GM23248 (cell line): ENCODE measurements around the gene RNF227. TPM values are rescaled to one million over a fixed set of nuclear protein-coding genes. Genes with fewer than 3 reads are reported as not detected.
"Not testable (repeated sequence)": the region's sequence is repeated elsewhere in the genome, so short reads cannot be mapped to it uniquely, and the experiment has no call there.

ENCODE experiments used
- DNase-seq: peaks from one replicate; pipeline ENCODE4 v3.0.0-alpha.2; 2015
- H2AFZ ChIP-seq: fragments of 200-600 bp; sonication (generic); 2 replicates; pipeline ENCODE4 v1.6.1; 2016; ENCODE audit warnings: antibody characterized with exemption
- H3F3A ChIP-seq: fragments of 200-600 bp; sonication (generic); 2 replicates; pipeline ENCODE4 v1.6.1; 2016; ENCODE audit warnings: mild to moderate bottlenecking, antibody characterized with exemption, mixed run types; ENCODE audit not compliant: insufficient read depth
- H3K27ac ChIP-seq: fragments of 200-600 bp; sonication (generic); 2 replicates; pipeline ENCODE4 v1.5.1; 2016; ENCODE audit warnings: mild to moderate bottlenecking
- H3K27me3 ChIP-seq: fragments of 200-600 bp; sonication (generic); replicated peaks from 2 replicates; pipeline ENCODE4 v1.6.1; 2016; ENCODE audit warnings: mild to moderate bottlenecking; ENCODE audit not compliant: insufficient read depth
- H3K36me3 ChIP-seq: fragments of 200-600 bp; sonication (generic); 2 replicates; pipeline ENCODE4 v1.6.1; 2016; ENCODE audit warnings: low read depth, mild to moderate bottlenecking
- H3K4me1 ChIP-seq: fragments of 200-600 bp; sonication (generic); 2 replicates; pipeline ENCODE4 v1.6.1; 2016; ENCODE audit warnings: mild to moderate bottlenecking; ENCODE audit not compliant: insufficient read depth
- H3K4me2 ChIP-seq: fragments of 200-600 bp; sonication (generic); one replicate; pipeline ENCODE4 v1.6.1; 2016; ENCODE audit warnings: mild to moderate bottlenecking; ENCODE audit not compliant: unreplicated experiment
- H3K4me3 ChIP-seq: fragments of 200-600 bp; sonication (generic); 2 replicates; pipeline ENCODE4 v1.5.1; 2016; ENCODE audit warnings: mild to moderate bottlenecking
- H3K79me2 ChIP-seq: fragments of 200-600 bp; sonication (generic); 2 replicates; pipeline ENCODE4 v1.6.1; 2016; ENCODE audit warnings: mild to moderate bottlenecking; ENCODE audit not compliant: insufficient read depth
- H3K9ac ChIP-seq: fragments of 200-600 bp; sonication (generic); 2 replicates; pipeline ENCODE4 v1.6.1; 2016; ENCODE audit warnings: mild to moderate bottlenecking
- H3K9me2 ChIP-seq: fragments of 200-600 bp; sonication (generic); 2 replicates; pipeline ENCODE4 v1.6.1; 2016; ENCODE audit warnings: mixed run types, mild to moderate bottlenecking, moderate library complexity; ENCODE audit not compliant: insufficient read depth
- H3K9me3 ChIP-seq: fragments of 200-600 bp; sonication (generic); one replicate; pipeline ENCODE4 v1.6.1; 2017; ENCODE audit warnings: low read depth
- H4K20me1 ChIP-seq: fragments of 200-600 bp; sonication (generic); 2 replicates; pipeline ENCODE4 v1.6.0; 2016; ENCODE audit not compliant: insufficient read depth
- EZH2 ChIP-seq: fragments of 200-600 bp; sonication (generic); IDR thresholded peaks from 2 replicates; pipeline ENCODE4 v1.6.1; 2018; ENCODE audit warnings: antibody characterized with exemption, mild to moderate bottlenecking; ENCODE audit not compliant: insufficient read depth, poor library complexity, severe bottlenecking
- EZH2phosphoT487 ChIP-seq: fragments of 200-600 bp; sonication (generic); IDR thresholded peaks from 2 replicates; pipeline ENCODE4 v1.6.1; 2018; ENCODE audit warnings: antibody characterized with exemption, moderate library complexity, mild to moderate bottlenecking, low read depth; ENCODE audit not compliant: insufficient read depth
- WGBS, 2 experiments: methylation state at CpG; one replicate each; pipeline ENCODE4 v1.1.6; 2015 to 2017; ENCODE audit warnings: low lambda C conversion rate in 2 of 2, low coverage in 1 of 2; ENCODE audit errors: missing lambda C conversion rate in 2 of 2; 5-methylcytosine and 5-hydroxymethylcytosine counted together
- in situ Hi-C: fragments of 300-500 bp; cut with MboI; formaldehyde crosslinking; loops from 2 replicates; pipeline ENCODE4 v1.15.0; 2020
- polyA plus RNA-seq: library from polyadenylated mRNA; unstranded; fragments of >200 nt; fragmentation: Nextera tagmentation; extraction: Ambion mirVana; gene quantifications from 2 replicates; pipeline ENCODE4 v1.2.1, GENCODE V29; 2016
- total RNA-seq: library from RNA; depleted of rRNA; stranded (reverse); fragments of >200 nt; shearing (Covaris generic); gene quantifications from 2 replicates; pipeline ENCODE4 v1.2.3, GENCODE V29; 2014

RNF227 gene
- total and polyA plus RNA-seq, 2 experiments from 2014 or later, result 3.1 to 15.3 TPM

GRCh38 chr17:7955414-7956227 is 39.5 kb upstream of the RNF227 start:
- TF ChIP-seq EZH2phosphoT487, result no peak
- no peak for TF ChIP-seq EZH2
- Histone ChIP-seq H3K79me2 (no peaks in the 10 kb centered on the region), H3F3A (no peaks in the 10 kb centered on the region), H4K20me1 (no peaks in the 10 kb centered on the region), H3K36me3 (peaks cover under 1% of the 10 kb centered on the region; the same call in 1 of the 2 replicates), H3K4me3 (no peak overlapping the region), H3K4me2 (no peak overlapping the region), H3K9ac (no peak overlapping the region), H3K27ac (no peak overlapping the region), H2AFZ (no peak overlapping the region), H3K9me3 (no peaks in the 10 kb centered on the region), H3K27me3 (no peaks in the 10 kb centered on the region), H3K4me1 (no peaks in the 10 kb centered on the region), H3K9me2 (no peaks in the 10 kb centered on the region)
- in situ Hi-C loops, result no loop called here
- peak; percentile 19 for DNase-seq
- WGBS, 2 experiments, result 59 to 62% methylated on average over 13 of the region's 13 CpGs

GRCh38 chr17:7953266-7953665 is 37.2 kb upstream of the RNF227 start:
- WGBS, 2 experiments, result 92 to 94% methylated on average over 13 of the region's 13 CpGs

GRCh38 chr17:7951143-7951792 is 35.2 kb upstream of the RNF227 start:
- WGBS, 2 experiments, result 78% methylated on average over 5 of the region's 5 CpGs
- Histone ChIP-seq H3K79me2 (no peaks in the 10 kb centered on the region), H2AFZ (no peak overlapping the region), H3K9me2 (no peaks in the 10 kb centered on the region), H3F3A (0 out of 2 replicates have a peak, but pooled peaks cover 6% of the 10 kb centered on the region), H3K9me3 (no peaks in the 10 kb centered on the region), H3K4me3 (no peak overlapping the region), H3K36me3 (peaks cover 15% of the 10 kb centered on the region; the same call in 1 of the 2 replicates), H4K20me1 (no peaks in the 10 kb centered on the region), H3K4me2 (no peak overlapping the region), H3K9ac (no peak overlapping the region), H3K27ac (no peak overlapping the region), H3K4me1 (no peaks in the 10 kb centered on the region), H3K27me3 (no peaks in the 10 kb centered on the region)
- TF ChIP-seq EZH2 (no peak), EZH2phosphoT487 (no peak)
- DNase-seq, result no peak
- in situ Hi-C loops, result no loop called here

More at GRCh38 chr17:7953266-7953665, 37.2 kb upstream of the RNF227 start:
- H3F3A ChIP-seq, H3K79me2 ChIP-seq, H3K9me3 ChIP-seq, H4K20me1 ChIP-seq, H3K4me3 ChIP-seq, H3K27me3 ChIP-seq, DNase-seq, H3K9ac ChIP-seq, H3K9me2 ChIP-seq, H3K4me1 ChIP-seq, in situ Hi-C loops, H3K27ac ChIP-seq, H3K4me2 ChIP-seq, H2AFZ ChIP-seq: not testable (repeated sequence)
- H3K36me3 ChIP-seq, result peaks cover 13% of the 10 kb centered on the region; the same call in 1 of the 2 replicates

DNA sequence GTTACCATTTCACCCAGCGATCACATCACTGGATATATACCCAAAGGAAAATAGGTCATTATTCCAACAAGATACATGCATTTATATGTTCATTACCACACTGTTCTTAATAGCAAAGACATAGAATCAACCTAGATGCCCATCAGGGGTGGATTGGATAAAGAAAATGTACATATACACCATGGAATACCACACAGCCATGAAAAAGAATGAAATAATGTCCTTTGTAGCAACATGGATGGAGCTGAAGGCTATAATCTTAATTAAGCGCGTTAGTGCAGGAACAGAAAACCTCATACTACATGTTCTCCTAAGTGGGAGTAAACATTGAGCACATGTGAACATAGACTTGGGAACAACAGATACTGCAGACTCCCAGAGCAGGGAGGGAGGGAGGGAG is 34.5 kb upstream of the RNF227 start:
- no peaks in the 10 kb centered on the region for H3K4me1 ChIP-seq
- H3F3A ChIP-seq, result 0 out of 2 replicates have a peak, but pooled peaks cover 6% of the 10 kb centered on the region
- no peak overlapping the region for H3K4me3 ChIP-seq
- H4K20me1 ChIP-seq, result no peaks in the 10 kb centered on the region
- no peak overlapping the region for H3K4me2 ChIP-seq
- no peaks in the 10 kb centered on the region for H3K79me2 ChIP-seq
- TF ChIP-seq EZH2, result no peak
- TF ChIP-seq EZH2phosphoT487, result no peak
- no peaks in the 10 kb centered on the region for H3K27me3 ChIP-seq
- H2AFZ ChIP-seq, result no peak overlapping the region
- H3K36me3 ChIP-seq, result peaks cover 22% of the 10 kb centered on the region; the same call in 1 of the 2 replicates
- H3K27ac ChIP-seq, result no peak overlapping the region
- no peaks in the 10 kb centered on the region for H3K9me2 ChIP-seq
- 65 to 68% methylated on average over 3 of the region's 3 CpGs for WGBS, 2 experiments
- no peak for DNase-seq
- no peak overlapping the region for H3K9ac ChIP-seq
- H3K9me3 ChIP-seq, result no peaks in the 10 kb centered on the region
- in situ Hi-C loops, result no loop called here
